PFSK-1 (cell line): ENCODE measurements around the gene FAM83C.

ENCODE experiments used
- FOXP2 ChIP-seq: optimal IDR thresholded peaks from 2 replicates; pipeline ENCODE3; 2011; ENCODE audit warnings: borderline replicate concordance, control low read depth, inconsistent platforms; ENCODE audit not compliant: insufficient read depth; ENCODE audit errors: extremely low read length, extremely low read depth
- POLR2AphosphoS5 ChIP-seq: IDR thresholded peaks from 2 replicates; pipeline ENCODE4 v1.6.1; 2012; ENCODE audit warnings: low read depth, mild to moderate bottlenecking, control low read depth, low read length, moderate library complexity
- SIN3A ChIP-seq: IDR thresholded peaks from 2 replicates; pipeline ENCODE4 v1.6.1; 2012; ENCODE audit warnings: mild to moderate bottlenecking, low read length, moderate library complexity, borderline replicate concordance; ENCODE audit not compliant: insufficient read depth
- TAF1 ChIP-seq: IDR thresholded peaks from 2 replicates; pipeline ENCODE4 v1.6.1; 2012; ENCODE audit warnings: low read length, control low read depth, borderline replicate concordance; ENCODE audit not compliant: insufficient read depth
- TF ChIP-seq, protein P1 (sequence below), 2 experiments: IDR thresholded peaks; 2 replicates each; pipeline versions ENCODE4 v1.6.1 to v1.8.0; 2011 to 2012; ENCODE audit warnings: low read depth in 2 of 2, low read length in 2 of 2, control low read depth in 1 of 2, inconsistent platforms in 1 of 2, mild to moderate bottlenecking in 1 of 2, moderate library complexity in 1 of 2; ENCODE audit not compliant: insufficient read depth in 1 of 2

Gene FAM83C

DNA sequence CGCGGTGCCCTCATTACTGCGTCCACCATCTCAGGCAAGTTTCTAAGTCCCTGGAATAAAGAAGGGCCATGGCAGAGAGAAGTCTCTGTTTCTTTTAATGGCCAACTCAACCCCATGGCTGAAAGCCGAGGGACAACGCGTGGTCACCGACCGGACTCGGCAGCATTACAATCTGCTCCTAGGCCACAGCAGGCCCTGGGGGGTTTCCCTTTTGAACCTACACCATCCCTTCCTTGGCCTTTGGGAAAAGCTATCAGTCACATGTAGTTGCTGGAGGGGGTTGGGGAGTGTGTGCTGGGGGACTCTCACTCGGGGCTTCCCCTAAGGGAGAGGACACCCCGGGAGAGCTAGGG, 11.1 kb upstream of the FAM83C start:
- TF ChIP-seq POLR2AphosphoS5 (no peak), TAF1 (no peak), FOXP2 (no peak), SIN3A (no peak)
- TF ChIP-seq, protein P1, sequence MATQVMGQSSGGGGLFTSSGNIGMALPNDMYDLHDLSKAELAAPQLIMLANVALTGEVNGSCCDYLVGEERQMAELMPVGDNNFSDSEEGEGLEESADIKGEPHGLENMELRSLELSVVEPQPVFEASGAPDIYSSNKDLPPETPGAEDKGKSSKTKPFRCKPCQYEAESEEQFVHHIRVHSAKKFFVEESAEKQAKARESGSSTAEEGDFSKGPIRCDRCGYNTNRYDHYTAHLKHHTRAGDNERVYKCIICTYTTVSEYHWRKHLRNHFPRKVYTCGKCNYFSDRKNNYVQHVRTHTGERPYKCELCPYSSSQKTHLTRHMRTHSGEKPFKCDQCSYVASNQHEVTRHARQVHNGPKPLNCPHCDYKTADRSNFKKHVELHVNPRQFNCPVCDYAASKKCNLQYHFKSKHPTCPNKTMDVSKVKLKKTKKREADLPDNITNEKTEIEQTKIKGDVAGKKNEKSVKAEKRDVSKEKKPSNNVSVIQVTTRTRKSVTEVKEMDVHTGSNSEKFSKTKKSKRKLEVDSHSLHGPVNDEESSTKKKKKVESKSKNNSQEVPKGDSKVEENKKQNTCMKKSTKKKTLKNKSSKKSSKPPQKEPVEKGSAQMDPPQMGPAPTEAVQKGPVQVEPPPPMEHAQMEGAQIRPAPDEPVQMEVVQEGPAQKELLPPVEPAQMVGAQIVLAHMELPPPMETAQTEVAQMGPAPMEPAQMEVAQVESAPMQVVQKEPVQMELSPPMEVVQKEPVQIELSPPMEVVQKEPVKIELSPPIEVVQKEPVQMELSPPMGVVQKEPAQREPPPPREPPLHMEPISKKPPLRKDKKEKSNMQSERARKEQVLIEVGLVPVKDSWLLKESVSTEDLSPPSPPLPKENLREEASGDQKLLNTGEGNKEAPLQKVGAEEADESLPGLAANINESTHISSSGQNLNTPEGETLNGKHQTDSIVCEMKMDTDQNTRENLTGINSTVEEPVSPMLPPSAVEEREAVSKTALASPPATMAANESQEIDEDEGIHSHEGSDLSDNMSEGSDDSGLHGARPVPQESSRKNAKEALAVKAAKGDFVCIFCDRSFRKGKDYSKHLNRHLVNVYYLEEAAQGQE (IDR thresholded peaks at IDR 0.05; ENCODE audit: insufficient read depth in 1 of 2, low read depth in 2 of 2, low read length in 2 of 2): no peak

DNA sequence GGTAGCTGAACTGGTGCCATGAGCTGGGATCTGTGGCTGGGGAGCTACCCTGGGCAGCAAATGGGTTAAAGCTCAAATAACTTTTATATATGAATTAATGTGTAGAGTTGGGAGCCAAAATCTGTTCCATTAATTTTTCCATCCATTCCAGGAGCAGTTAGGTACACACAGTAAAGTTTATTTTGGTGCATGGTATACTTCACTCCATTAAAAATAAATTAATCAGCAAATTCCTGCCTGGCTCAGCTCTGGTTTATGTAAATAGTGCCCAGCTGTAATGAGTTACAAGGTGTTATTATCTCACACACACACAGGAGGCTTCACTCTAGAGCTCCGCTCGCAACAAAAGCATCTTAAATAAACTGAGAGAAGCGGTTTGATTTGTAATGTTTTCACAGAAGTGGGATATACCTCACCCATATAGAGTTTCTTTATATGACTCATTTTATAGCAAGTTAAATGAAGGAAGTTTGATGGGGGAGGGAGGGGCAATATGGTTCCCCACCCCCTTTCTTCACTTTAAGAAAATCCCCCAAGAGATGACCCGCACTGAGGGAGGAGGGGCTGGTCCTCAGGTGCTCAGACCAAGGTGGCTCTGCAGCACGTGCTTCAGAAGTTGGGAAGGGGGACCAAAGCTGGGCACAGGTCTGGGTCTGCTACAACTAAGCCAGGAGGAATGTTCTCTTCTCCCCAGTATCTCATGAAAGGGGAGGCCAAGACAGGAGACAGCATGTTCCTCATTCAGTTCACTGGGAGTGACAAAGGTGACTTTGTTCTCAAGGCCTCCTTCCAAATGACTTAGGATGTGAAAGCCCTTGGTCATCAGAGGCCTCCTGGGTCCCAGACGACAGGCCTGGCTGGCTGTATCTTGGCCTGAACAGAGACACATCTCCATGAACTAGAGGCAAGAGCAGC, 10.5 kb upstream of the FAM83C start:
- TF ChIP-seq FOXP2 (no peak), POLR2AphosphoS5 (0 out of 2 replicates have a peak, but pooled peaks have one; percentile 25)

DNA sequence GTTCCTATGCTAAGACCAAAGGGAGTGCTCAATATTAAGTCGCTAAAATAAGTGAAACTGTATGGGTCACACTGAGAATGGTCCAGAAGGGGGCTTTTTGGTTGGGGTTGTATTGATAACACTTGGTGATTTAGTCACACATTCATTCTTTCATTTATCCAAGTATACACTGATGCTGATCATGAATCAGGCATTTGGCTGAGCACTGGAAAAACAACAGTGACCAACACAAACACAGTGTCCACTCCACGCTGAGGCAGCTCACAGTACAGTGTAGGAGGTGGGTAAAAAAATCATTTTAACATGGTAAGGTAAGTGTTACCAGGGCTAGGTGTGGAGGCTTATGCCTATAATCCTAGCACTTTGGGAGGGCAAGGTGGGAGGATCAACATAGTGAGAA, 9.2 kb upstream of the FAM83C start:
- no peak for TF ChIP-seq SIN3A
- TF ChIP-seq, protein P1 (IDR thresholded peaks at IDR 0.05; ENCODE audit: insufficient read depth in 1 of 2, low read depth in 2 of 2, low read length in 2 of 2): no peak
- no peak for TF ChIP-seq TAF1
- no peak for TF ChIP-seq POLR2AphosphoS5
- TF ChIP-seq FOXP2: no peak

DNA sequence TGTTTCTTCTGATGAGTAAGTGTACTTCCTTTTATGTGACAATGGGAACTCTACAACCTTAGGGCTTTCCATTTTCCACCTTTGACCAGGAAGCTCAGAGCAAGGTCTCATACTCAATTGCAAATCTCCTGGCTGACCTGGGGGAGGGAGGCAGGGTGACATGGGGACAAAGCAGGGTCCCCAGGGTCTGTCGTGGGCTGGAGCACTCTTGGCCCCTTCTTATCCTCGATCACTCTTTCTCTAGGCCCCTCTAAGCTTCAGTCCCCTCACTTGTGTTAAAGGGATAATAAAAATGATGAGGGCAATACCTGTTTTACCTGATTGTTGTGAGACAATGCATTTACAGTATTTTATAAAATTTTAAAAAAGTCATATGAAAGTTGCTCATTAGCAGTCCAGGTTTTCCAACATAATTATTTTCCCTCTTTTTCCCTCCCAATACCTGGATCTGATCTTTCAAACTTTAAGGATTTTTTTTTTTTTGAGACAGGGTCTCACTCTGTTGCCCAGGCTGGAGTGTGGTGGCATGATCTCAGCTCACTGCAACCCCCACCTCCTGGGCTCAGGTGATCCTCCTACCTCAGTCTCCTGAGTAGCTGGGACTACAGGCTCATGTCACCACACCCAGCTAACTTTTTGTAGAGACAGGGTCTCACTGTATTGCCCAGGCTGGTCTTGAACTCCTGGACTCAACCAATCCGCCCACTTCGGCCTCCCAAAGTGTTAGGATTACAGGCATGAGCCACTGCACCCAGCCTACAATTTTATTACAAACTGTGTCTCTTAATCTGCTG, 8.4 kb upstream of the FAM83C start:
- TF ChIP-seq SIN3A (no peak), TAF1 (no peak), POLR2AphosphoS5 (no peak)

DNA sequence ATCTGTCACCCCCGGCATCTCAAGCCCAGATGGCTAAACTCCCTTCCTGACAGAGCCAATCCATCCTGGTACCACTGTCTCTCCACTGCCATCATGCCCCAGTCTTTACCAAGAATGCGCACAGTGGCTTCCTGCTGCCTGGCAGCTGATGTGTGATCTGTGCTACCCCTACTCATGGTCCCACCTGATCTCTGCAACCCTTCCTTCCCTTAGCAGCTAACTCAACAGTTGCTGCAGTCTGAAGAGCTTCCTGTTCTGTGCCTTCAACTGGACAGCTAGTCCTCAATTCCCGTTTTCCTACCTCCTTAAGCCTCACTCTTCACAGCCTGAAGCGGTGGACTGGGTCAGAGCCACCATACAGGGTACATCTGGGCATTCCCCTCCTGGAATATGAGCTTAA, 7.6 kb upstream of the FAM83C start:
- TF ChIP-seq FOXP2 (no peak), TAF1 (no peak), POLR2AphosphoS5 (no peak), SIN3A (no peak)
- TF ChIP-seq, protein P1 (IDR thresholded peaks at IDR 0.05; ENCODE audit: insufficient read depth in 1 of 2, low read depth in 2 of 2, low read length in 2 of 2): no peak

DNA sequence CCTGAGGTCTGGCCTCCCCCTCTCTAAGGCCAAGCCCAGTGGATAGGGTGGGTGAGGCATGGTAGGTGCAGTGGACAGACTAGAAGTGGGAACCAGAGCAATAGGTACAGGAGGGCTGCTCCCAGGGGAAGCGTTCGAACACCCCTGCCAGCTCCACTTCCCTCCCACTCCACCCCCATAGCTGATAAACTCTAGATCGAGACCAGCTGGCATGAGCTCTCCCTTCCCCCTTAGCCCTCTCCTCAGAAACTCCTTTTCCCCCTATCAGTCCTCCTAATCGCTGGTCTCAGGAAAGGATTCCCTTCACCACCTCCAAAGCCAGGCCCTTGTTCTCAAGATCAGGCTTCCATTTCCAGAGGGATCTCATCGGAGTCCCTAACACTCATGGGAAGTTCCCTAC, 6.0 kb upstream of the FAM83C start:
- TF ChIP-seq, protein P1 (IDR thresholded peaks at IDR 0.05; ENCODE audit: insufficient read depth in 1 of 2, low read depth in 2 of 2, low read length in 2 of 2): no peak
- no peak for TF ChIP-seq SIN3A
- TF ChIP-seq FOXP2: no peak
- no peak for TF ChIP-seq POLR2AphosphoS5
- no peak for TF ChIP-seq TAF1
